Ishikawa (cell line): Measurements from ENCODE around the gene WWC1.

Experiments
- CEBPB ChIP-seq: IDR thresholded peaks from 2 replicates; pipeline ENCODE4 v1.6.1; 2012
- CREB1 ChIP-seq: IDR thresholded peaks from 2 replicates; pipeline ENCODE4 v1.6.1; 2012; ENCODE audit warnings: low read depth
- EGR1 ChIP-seq: IDR thresholded peaks from 2 replicates; pipeline ENCODE4 v1.6.1; 2012
- EP300 ChIP-seq: IDR thresholded peaks from 2 replicates; pipeline ENCODE4 v1.6.1; 2012; ENCODE audit warnings: borderline replicate concordance
- FOXM1 ChIP-seq: IDR thresholded peaks from 2 replicates; pipeline ENCODE4 v1.6.1; 2012; ENCODE audit warnings: low read depth, borderline replicate concordance
- NFIC ChIP-seq: IDR thresholded peaks from 2 replicates; pipeline ENCODE4 v1.6.1; 2012
- RAD21 ChIP-seq: IDR thresholded peaks from 2 replicates; pipeline ENCODE4 v1.6.1; 2012; ENCODE audit warnings: low read depth
- TAF1 ChIP-seq: IDR thresholded peaks from 2 replicates; pipeline ENCODE4 v1.6.1; 2012; ENCODE audit warnings: low read depth, mild to moderate bottlenecking
- TCF12 ChIP-seq: IDR thresholded peaks from 2 replicates; pipeline ENCODE4 v1.6.1; 2012; ENCODE audit warnings: low read depth
- TEAD4 ChIP-seq: IDR thresholded peaks from 2 replicates; pipeline ENCODE4 v1.6.1; 2012
- USF1 ChIP-seq: IDR thresholded peaks from 2 replicates; pipeline ENCODE4 v1.6.1; 2012
- YY1 ChIP-seq: IDR thresholded peaks from 2 replicates; pipeline ENCODE4 v1.6.1; 2012; ENCODE audit warnings: low read depth
- ZBTB7A ChIP-seq: IDR thresholded peaks from 2 replicates; pipeline ENCODE4 v1.6.1; 2012; ENCODE audit warnings: low read depth
- TF ChIP-seq, protein P1 (sequence below): IDR thresholded peaks from 2 replicates; pipeline ENCODE4 v1.6.1; 2012
- TF ChIP-seq, protein P2 (sequence below): IDR thresholded peaks from 2 replicates; pipeline ENCODE4 v1.6.1; 2012; ENCODE audit warnings: low read depth, mild to moderate bottlenecking

The WWC1 gene

GRCh38 chr5:168408561-168409305 is 117.3 kb downstream of the WWC1 start:
- TF ChIP-seq TCF12 (no peak), FOXM1 (no peak), CEBPB (no peak), YY1 (no peak), ZBTB7A (no peak), NFIC (no peak), TAF1 (no peak), TEAD4 (no peak), EP300 (no peak), RAD21 (no peak), EGR1 (no peak), CREB1 (no peak), USF1 (no peak)
- TF ChIP-seq, protein P1, sequence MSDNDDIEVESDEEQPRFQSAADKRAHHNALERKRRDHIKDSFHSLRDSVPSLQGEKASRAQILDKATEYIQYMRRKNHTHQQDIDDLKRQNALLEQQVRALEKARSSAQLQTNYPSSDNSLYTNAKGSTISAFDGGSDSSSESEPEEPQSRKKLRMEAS = no peak
- TF ChIP-seq, protein P2, sequence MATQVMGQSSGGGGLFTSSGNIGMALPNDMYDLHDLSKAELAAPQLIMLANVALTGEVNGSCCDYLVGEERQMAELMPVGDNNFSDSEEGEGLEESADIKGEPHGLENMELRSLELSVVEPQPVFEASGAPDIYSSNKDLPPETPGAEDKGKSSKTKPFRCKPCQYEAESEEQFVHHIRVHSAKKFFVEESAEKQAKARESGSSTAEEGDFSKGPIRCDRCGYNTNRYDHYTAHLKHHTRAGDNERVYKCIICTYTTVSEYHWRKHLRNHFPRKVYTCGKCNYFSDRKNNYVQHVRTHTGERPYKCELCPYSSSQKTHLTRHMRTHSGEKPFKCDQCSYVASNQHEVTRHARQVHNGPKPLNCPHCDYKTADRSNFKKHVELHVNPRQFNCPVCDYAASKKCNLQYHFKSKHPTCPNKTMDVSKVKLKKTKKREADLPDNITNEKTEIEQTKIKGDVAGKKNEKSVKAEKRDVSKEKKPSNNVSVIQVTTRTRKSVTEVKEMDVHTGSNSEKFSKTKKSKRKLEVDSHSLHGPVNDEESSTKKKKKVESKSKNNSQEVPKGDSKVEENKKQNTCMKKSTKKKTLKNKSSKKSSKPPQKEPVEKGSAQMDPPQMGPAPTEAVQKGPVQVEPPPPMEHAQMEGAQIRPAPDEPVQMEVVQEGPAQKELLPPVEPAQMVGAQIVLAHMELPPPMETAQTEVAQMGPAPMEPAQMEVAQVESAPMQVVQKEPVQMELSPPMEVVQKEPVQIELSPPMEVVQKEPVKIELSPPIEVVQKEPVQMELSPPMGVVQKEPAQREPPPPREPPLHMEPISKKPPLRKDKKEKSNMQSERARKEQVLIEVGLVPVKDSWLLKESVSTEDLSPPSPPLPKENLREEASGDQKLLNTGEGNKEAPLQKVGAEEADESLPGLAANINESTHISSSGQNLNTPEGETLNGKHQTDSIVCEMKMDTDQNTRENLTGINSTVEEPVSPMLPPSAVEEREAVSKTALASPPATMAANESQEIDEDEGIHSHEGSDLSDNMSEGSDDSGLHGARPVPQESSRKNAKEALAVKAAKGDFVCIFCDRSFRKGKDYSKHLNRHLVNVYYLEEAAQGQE = no peak

DNA sequence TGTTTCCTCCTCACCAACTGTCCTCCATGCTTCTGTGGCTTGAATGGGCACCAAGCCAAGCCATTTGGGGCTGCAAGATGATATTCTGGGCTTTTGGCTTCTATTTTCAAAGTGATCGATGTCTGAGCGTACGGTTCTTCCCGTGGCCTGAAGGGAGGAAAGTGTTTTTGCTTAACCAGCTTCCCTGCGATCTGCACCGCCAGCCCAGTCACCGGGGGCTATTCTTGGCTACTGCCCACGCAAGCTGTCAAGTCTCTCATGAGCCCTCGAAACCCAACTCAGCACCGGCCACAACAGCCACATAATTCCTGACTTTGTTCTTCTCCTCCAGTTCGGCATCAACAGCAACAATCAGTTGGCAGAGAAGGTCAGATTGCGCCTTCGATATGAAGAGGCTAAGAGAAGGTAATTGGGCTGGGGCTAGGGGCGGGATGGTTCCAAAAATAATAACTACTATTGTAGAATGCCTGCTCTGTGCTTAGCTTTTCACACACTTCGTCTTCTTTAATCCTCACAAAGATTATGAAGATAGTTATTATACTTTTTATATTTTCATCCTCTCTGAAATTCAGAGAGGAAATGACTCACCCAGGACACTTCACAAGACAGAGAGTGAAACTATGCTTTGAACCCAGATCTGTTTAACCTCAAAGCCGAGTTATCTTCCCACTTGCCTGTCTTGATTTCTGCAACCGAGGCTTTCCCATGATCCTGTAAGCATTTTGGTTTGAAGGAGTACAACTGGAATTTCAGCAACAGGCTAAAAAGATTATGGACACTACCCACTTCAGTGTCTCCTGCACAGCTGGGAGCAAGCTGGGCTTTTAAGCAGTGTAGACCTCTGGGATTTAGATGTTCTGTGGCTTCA is 118.4 kb downstream of the WWC1 start:
- TF ChIP-seq NFIC = peak; percentile 49
- TF ChIP-seq, protein P2 = no peak
- TF ChIP-seq RAD21 = no peak
- TF ChIP-seq CREB1 = no peak

DNA sequence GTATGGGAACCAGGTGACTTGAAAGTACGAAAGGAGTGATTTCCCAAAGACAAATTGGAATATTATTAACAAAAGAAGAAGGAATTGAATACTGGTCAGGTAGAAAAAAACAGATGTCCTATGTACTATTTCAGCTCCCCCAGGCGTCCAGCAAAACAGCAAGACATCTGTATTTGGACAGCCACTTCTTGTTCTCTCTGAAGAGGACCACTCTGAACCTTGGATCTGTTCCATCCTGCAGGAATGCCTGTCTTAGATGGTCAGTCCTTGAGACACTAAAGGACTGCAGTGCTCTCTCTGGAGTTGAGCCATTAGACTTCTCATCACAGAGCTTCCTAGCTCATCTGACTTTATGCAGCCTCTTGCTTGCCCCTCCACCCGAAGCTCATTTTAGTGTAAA is 120.4 kb downstream of the WWC1 start:
- TF ChIP-seq CREB1 = no peak
- TF ChIP-seq ZBTB7A = no peak
- no peak for TF ChIP-seq FOXM1
- TF ChIP-seq NFIC = no peak
- TF ChIP-seq TCF12 = no peak
- TF ChIP-seq CEBPB = no peak
- TF ChIP-seq, protein P2 = no peak
- TF ChIP-seq USF1 = no peak
- TF ChIP-seq, protein P1 = no peak
- no peak for TF ChIP-seq RAD21
- no peak for TF ChIP-seq EP300
- no peak for TF ChIP-seq EGR1
- no peak for TF ChIP-seq TAF1
- TF ChIP-seq YY1 = no peak
- TF ChIP-seq TEAD4 = no peak

GRCh38 chr5:168413062-168413461 is 121.6 kb downstream of the WWC1 start:
- no peak for TF ChIP-seq NFIC
- TF ChIP-seq TEAD4 = no peak
- no peak for TF ChIP-seq CREB1
- TF ChIP-seq ZBTB7A = no peak
- no peak for TF ChIP-seq TAF1
- TF ChIP-seq, protein P2 = no peak
- TF ChIP-seq RAD21 = no peak
- TF ChIP-seq, protein P1 = no peak
- TF ChIP-seq USF1 = no peak
- TF ChIP-seq YY1 = no peak
- TF ChIP-seq TCF12 = no peak
- no peak for TF ChIP-seq EP300
